ENCODE data around the gene TCF25. TPM values are rescaled to one million over a fixed set of nuclear protein-coding genes. Genes with fewer than 3 reads are reported as not detected.

The TCF25 gene
- total RNA-seq, 3 donors from 2014 or later: 169 to 243 (median 176) TPM

DNA sequence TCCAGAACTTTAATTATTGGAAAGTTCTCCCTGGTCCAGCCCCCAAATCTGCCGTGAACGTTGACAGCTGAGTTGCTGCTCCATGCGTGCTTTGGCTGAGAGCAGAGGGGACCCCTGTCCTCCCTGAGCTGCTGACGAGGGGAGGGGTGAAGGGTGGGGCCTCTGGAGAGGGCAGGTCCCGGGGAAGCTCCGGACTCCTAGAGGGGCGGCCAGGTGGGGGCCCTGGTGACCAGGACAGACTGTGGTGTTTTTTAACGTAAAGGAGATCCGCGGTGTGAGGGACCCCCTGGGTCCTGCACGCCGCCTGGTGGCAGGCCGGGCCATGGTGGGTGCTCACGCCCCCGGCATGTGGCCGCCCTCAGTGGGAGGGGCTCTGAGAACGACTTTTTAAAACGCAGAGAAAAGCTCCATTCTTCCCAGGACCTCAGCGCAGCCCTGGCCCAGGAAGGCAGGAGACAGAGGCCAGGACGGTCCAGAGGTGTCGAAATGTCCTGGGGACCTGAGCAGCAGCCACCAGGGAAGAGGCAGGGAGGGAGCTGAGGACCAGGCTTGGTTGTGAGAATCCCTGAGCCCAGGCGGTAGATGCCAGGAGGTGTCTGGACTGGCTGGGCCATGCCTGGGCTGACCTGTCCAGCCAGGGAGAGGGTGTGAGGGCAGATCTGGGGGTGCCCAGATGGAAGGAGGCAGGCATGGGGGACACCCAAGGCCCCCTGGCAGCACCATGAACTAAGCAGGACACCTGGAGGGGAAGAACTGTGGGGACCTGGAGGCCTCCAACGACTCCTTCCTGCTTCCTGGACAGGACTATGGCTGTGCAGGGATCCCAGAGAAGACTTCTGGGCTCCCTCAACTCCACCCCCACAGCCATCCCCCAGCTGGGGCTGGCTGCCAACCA is 45.3 kb downstream of the TCF25 start, which contains the start of gene MC1R:
TSS of gene MC1R (plus strand) at position 410 of the 895 bp plus-strand sequence. CDS start at position 807, 397 bp downstream.
- TF ChIP-seq POLR2AphosphoS5 (IDR thresholded peaks at IDR 0.05): no peak
- TF ChIP-seq, protein P1, sequence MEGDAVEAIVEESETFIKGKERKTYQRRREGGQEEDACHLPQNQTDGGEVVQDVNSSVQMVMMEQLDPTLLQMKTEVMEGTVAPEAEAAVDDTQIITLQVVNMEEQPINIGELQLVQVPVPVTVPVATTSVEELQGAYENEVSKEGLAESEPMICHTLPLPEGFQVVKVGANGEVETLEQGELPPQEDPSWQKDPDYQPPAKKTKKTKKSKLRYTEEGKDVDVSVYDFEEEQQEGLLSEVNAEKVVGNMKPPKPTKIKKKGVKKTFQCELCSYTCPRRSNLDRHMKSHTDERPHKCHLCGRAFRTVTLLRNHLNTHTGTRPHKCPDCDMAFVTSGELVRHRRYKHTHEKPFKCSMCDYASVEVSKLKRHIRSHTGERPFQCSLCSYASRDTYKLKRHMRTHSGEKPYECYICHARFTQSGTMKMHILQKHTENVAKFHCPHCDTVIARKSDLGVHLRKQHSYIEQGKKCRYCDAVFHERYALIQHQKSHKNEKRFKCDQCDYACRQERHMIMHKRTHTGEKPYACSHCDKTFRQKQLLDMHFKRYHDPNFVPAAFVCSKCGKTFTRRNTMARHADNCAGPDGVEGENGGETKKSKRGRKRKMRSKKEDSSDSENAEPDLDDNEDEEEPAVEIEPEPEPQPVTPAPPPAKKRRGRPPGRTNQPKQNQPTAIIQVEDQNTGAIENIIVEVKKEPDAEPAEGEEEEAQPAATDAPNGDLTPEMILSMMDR (IDR thresholded peaks at IDR 0.05): peak in 1 of 3 donors; percentile 15
- H3K27ac ChIP-seq: no peak within 1 kb of the TSS
- peak within 1 kb of the TSS; percentile 24 to 66 (median 41) for H3K4me3 ChIP-seq

GRCh38 chr16:89919535-89920406 is 46.4 kb downstream of the TCF25 start:
- H3K4me3 ChIP-seq: no peak overlapping the region
- no peak overlapping the region for H3K27ac ChIP-seq
- TF ChIP-seq, protein P1 (IDR thresholded peaks at IDR 0.05): no peak
- TF ChIP-seq POLR2AphosphoS5 (IDR thresholded peaks at IDR 0.05) (no peak), POLR2A (IDR thresholded peaks at IDR 0.05) (no peak)
- H3K9me3 ChIP-seq: no peaks in the 10 kb centered on the region
- peaks cover 12 to 25% of the 10 kb centered on the region in 2 donors for H3K4me1 ChIP-seq
- DNase-seq (ENCODE audit: low spot score in 2 of 2): no peak
- peaks cover 14 to 15% of the 10 kb centered on the region in 2 donors for H3K27me3 ChIP-seq
- no peaks in the 10 kb centered on the region for H3K36me3 ChIP-seq
- intact Hi-C loops (cut with DNase I; ENCODE audit: low total_unique reads): no loop called here

More for the DNA sequence above, 45.3 kb downstream of the TCF25 start, which contains the start of gene MC1R:
- H3K27me3 ChIP-seq: peaks cover 4 to 7% of the 10 kb centered on the region in 2 donors
- H3K9me3 ChIP-seq: no peaks in the 10 kb centered on the region
- H3K4me1 ChIP-seq: peaks cover 12 to 19% of the 10 kb centered on the region in 2 donors
- H3K36me3 ChIP-seq: no peaks in the 10 kb centered on the region
- no peak for DNase-seq (ENCODE audit: low spot score in 2 of 2)
- intact Hi-C loops (cut with DNase I; ENCODE audit: low total_unique reads): no loop called here

- Histone ChIP-seq H3K27ac (peak overlapping the region in 1 of 2 donors; percentile 88), H3K4me3 (no peak overlapping the region), H3K4me1 (peaks cover 12 to 28% of the 10 kb centered on the region in 2 donors), H3K9me3 (no peaks in the 10 kb centered on the region), H3K27me3 (peaks cover 15 to 22% of the 10 kb centered on the region in 2 donors), H3K36me3 (no peaks in the 10 kb centered on the region)
- DNase-seq (ENCODE audit: low spot score in 2 of 2): no peak
- intact Hi-C loops (cut with DNase I; ENCODE audit: low total_unique reads): no loop called here
- TF ChIP-seq, protein P1 (IDR thresholded peaks at IDR 0.05): no peak
- TF ChIP-seq POLR2AphosphoS5 (IDR thresholded peaks at IDR 0.05): no peak
Measured at GRCh38 chr16:89920723-89921122, 47.3 kb downstream of the TCF25 start.

GRCh38 chr16:89921131-89921701 is 47.8 kb downstream of the TCF25 start:
- intact Hi-C loops (cut with DNase I; ENCODE audit: low total_unique reads): no loop called here
- peaks cover 12 to 32% of the 10 kb centered on the region in 2 donors for H3K4me1 ChIP-seq
- no peaks in the 10 kb centered on the region for H3K36me3 ChIP-seq
- peak overlapping the region in 1 of 2 donors; percentile 88 for H3K27ac ChIP-seq
- TF ChIP-seq POLR2A (IDR thresholded peaks at IDR 0.05) (no peak), POLR2AphosphoS5 (IDR thresholded peaks at IDR 0.05) (no peak)
- TF ChIP-seq, protein P1 (IDR thresholded peaks at IDR 0.05): no peak
- DNase-seq (ENCODE audit: low spot score in 2 of 2): no peak
- H3K9me3 ChIP-seq: no peaks in the 10 kb centered on the region
- H3K27me3 ChIP-seq: peaks cover 19 to 27% of the 10 kb centered on the region in 2 donors
- H3K4me3 ChIP-seq: peak overlapping the region in 1 of 3 donors; percentile 77
